GM21825 (cell line): ENCODE results near the gene LAMTOR1.

Source experiments
- ATAC-seq: cut with Tn5 transposase; IDR thresholded peaks from one replicate; pipeline ENCODE4 v1.9.1; 2021; ENCODE audit warnings: mild to moderate bottlenecking, moderate library complexity; ENCODE audit not compliant: unreplicated experiment

LAMTOR1 gene

DNA sequence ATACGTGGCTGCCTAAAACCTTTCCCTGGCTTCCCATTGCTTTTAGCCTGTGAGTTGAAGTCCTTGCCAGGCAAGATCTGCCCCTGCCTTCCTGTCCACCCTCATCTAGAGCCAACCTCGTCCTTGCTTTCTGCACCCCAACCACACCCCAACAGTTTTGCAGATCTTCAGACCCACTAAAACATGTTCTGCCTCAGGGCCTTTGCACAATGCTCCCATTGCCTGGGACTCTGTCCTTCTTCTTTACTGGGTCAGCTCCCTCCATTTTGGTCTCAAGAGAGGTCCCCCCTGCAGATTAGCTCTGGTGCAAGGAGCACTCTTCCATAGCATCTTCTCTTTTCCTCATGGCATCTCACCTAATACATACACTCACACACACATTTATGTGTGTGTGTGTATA is 17.8 kb upstream of the LAMTOR1 start:
- ATAC-seq = no peak

DNA sequence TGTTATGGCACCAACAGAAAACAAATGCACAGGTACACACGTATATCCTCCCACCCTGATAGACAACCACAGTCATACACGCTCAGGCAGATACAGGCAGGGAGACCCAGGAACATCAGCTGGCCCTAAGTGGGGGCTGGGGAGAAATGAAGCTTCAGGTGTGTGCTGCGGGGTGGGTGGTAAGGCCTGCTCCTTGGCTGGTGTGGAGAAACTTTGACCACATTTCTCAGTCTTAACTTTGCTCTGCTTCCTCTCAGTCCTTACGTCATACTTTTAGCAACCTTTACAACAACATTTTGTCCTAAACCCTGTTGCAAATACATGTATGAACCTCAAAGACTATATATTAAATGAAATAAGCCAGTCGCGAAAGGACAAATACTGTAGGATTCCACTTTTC is 16.1 kb upstream of the LAMTOR1 start:
- ATAC-seq = no peak

DNA sequence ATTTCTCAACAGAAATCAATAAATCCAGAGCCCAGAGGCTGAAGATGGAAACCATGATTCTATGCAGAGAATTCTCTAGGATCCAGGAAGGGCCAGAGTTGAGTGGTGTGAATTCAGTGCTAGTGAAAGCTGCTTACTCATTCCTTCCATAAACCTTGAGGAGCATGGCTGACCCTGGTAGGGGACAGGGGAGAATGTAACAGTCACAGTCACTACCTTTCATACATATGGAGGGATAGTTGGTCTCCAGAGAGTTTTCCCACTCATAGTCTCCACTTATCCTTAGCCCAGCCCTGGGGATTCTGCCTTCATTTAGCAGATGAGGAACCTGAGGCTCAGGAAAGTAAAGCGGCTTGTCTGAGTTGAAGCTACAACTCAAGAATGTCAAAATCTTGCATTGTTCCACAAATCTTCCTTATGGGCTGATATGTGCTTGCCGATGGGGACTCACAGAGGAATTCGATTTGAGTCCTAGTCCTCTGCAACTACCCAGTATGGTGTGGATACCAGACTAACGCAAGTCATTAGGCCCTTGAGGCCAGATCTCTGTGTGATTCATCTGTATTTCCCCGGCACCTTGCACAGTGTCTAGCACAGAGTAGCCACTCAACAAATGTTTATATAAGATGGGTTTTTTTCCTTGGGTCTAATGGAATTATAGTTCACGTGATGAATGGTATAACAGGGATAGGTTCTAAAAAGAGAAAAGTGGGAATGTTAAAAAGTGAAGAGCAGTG is 13.1 kb upstream of the LAMTOR1 start:
- ATAC-seq = no peak

DNA sequence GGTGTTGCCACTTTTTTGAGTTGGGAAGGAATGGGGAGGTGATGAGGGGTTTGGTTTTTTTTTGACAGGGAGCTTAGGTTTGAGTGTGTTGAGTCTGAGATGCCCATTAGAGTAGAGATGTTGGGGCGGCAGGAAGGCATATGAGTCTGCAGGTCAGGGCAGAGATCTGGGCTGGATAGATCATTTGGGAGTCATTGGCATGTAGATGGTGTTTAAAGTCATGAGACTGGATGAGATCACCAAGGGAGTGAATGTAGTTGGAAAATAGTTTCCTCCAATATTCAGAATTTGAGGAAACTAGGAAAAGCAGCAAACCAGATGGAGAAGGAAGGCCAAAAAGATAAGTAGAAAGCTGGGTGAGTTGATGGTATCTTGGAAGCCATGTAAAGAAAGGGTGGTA is 11.5 kb upstream of the LAMTOR1 start:
- no peak for ATAC-seq

DNA sequence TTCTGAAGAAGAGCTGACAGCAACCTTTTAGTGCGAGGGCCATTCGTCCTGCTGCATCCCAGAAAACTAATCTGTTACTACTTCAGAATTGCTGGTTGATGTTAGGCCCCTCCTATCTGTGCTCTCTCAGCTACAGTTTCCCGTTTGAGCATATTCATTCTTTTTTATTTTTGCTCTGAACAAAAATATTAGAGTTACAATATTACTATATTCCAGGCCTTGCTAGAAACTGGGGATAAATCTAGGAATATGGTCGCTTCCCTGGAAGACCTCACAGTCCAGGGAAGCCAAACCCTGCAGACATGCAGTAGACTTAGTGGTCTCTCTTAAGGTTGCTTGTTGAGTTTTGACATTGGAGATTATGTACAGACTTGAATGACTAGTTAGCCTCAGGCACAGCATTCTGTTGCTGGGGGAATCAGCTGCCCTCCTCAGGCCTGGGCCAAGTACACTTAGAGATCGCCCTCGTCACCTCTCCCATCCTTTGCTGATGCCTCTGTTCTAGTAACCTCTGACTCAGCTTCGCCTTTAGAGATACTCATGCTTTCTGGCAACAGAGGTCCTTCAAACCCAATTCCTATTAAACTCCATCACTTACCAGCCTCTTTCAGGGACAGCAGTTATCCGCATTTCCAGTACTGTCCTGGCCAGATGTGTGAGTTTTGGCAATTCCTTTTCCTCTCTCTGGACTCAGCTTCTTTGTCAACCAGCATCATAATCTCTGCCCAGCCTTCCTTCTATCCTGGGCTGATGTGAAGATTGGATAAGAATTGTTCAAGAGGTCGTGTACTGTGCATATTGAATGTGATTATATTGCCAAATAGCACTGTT is 10.1 kb upstream of the LAMTOR1 start:
- peak; percentile 1 for ATAC-seq

DNA sequence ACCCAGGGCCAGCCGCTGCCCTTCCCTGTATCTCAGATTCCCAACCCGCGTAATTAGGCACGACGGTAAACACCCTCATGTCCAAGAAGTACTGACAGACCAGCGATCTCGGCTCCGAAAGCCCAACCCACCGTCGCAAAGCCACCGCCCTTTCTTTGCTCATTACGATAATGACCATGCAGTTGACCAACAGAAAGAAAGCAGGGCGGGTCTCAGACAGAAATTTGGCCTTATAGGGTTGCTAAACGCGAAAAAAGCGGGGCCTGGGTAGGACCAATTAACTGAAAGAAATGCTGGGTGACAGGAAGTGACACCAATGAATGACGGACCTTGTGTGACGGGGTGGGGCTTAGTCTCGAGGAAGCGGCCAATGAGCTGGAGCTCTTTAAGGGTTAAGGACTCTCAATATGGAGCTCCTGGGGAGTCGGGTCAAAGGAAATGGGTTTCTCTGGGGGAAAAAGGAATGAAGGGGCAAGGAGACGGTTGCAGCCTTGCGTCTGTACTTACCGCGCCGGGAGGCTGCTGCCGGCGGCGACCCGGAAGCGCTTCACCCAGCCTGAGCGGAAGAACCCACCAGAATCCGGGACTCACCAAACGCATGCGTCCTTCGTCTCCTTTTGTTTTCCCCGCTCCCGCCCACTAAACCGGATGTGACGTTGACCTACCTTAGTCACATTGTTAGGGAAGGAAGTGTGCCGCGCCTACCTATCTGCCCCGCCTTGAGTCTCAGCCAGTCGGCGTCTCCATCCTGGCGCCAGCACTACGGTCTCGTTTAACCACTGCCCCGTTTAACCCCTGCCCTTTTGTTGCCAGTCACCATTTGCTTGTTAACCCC is 9.3 kb upstream of the LAMTOR1 start, which contains the start of gene ANAPC15:
TSS of gene ANAPC15 (minus strand) at position 553 of the 835 bp plus-strand sequence. CDS start 1,419 bp downstream, outside the sequence.
- peak; percentile 75 for ATAC-seq

DNA sequence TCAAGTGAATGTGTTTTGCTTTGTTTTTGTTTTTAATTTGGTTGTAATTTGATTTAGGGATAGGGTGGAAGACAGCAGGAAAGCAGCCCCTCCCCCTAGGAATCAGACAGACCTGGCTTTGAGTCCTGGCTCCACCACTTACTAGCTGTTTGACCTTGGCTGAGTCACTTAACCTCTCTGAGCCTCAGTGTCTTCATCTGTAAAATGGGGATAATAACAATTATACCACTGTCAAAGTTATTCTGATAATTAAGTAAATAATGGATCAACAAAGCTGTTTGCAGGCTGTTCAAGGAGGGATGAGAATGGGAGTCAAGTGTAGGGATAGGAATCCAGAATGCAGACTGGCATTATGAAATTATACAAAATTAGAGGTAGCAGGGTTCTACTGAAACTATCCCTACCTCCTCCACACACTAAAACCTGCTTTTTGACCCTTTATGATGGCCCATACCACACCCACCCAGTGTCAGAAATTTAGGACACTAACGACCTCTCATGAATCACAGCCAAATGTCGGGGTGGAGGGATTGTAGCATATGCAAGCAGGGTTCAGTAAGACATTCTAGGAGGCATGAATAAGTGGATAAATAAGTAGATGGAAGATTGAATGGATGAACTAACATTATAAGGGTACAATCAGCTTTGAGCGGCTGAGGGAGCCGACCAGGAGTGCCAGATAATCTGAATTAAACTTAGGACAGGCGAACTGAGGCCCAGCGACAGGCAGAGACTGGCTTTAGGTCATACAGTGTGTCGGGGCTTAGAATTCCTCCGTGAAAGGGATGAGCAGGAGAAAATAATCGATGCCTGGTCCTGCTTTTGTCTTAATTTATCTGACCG is 8.4 kb upstream of the LAMTOR1 start:
- no peak for ATAC-seq

DNA sequence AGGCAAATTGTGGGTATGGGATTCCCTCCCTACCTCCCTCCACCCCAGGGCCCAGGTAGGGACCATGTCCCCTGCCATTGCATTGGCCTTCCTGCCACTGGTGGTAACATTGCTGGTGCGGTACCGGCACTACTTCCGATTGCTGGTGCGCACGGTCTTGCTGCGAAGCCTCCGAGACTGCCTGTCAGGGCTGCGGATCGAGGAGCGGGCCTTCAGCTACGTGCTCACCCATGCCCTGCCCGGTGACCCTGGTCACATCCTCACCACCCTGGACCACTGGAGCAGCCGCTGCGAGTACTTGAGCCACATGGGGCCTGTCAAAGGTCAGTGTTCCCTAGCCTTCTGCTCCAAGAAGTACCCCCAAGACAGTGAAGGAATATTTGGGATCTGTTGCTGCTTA is 2.8 kb upstream of the LAMTOR1 start, which contains the start of gene TOMT:
TSS of gene TOMT (plus strand) at position 37 of the 400 bp plus-strand sequence. CDS start at position 65, 28 bp downstream.
- ATAC-seq = no peak

DNA sequence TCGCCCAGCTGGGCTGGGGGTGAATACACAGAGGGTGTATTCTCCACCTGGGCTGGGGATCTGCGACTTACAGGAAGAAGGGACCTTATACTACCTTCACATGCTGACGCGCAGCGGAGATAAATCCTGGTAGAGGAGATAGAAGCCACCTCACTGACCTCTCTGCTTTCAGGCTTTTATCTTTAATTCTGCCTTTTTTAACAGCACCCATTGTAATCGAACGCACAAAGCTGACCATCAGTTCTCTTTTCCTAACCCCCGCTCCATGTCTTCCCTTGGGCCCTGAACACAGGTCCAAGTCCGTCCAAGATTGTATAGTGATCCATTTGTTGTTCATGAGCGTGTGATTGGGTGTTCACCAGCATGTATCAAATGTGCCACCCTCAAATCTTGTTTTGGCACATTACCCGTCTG is 664 bp upstream of the LAMTOR1 start:
- ATAC-seq = no peak

DNA sequence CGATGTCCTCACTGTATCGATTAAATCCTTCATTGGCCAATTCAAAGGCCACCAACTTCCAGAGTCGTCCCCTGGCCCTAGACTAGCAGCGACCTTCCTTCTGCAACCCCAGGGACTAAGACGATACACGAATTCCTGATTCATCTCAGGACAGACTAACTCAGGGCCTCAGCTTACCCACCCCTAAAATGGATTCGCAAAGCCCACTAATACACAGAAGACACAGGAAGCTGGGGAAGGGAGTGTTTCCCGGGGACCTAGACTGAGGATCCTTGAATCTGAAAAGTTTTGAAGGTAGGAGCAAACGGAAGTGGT is 509 bp downstream of the LAMTOR1 start:
- peak; percentile 3 for ATAC-seq

DNA sequence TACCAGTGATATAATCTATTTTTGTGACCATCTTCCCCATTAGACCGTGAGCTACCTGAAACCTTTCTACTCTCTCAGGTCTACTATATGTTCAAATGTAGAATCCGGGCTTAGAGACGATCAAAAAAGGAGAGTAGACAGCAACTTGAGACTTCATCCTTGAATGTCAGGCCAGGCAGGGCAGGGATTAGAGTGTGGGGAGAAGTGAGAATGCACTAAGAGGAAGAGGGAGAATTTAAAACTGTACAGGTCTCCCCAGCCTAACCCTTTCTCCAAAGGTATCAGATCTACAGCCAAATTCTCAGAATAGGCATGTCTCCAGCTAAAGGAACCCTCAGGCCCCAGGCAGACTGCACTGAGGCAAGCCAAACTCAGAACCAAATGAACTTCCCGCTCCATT is 935 bp downstream of the LAMTOR1 start:
- no peak for ATAC-seq

DNA sequence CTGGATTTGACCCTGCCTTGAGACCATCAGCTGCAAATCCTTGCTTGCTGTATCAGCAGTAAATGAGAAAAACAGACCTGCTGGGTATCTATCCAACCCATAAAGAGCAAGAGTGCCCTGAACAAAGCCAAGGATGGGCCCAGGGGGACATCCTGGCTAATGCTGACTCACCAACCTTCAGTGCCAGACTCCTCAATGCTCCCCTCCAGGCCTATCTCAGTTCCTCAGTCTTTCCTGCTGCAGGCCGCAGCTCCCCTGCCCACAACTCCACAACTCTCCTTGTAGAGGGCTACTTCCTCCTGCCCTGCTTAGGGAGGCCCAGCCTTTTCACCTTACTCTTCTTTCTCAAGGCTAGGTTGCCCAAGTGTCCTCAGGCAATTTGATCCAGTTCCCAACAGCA is 2.6 kb downstream of the LAMTOR1 start:
- ATAC-seq = no peak

DNA sequence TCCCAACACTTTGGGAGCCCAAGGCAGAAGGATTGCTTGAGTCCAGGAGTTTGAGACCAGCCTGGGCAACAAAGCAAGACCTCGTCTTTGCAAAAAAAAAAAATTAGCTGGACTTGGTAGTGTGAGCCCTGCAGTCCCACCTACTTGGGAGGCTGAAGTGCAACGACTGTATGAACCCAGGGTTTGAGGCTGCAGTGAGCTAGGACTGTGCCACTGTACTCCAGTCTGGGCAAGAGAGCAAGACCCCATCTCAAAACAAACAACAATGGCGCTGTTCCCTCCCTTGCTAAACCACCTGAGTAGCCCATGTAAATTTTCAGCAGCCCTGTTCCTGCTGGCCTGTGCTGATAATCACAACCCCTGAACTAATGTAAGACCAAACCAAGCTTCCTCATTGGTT is 3.1 kb downstream of the LAMTOR1 start:
- ATAC-seq = no peak

DNA sequence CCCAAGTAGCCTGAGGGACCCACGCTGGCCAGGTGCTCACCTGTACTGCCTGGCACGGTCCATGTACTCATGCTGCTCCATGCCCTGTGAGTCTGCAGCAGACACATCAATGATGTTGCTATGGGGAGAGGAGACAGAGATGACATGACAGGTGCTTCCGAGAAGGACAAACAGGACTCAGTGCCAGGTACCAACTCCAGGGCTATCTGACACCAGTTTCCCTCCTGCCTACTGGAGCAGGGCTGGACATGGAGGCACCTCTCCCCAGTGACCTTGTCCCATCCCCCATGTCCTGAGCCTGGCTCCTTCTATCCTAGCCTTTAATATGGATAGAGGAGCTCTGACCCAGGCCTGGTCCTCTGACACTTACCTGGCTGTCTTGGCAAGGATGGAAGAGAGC is 4.4 kb downstream of the LAMTOR1 start:
- ATAC-seq = no peak

DNA sequence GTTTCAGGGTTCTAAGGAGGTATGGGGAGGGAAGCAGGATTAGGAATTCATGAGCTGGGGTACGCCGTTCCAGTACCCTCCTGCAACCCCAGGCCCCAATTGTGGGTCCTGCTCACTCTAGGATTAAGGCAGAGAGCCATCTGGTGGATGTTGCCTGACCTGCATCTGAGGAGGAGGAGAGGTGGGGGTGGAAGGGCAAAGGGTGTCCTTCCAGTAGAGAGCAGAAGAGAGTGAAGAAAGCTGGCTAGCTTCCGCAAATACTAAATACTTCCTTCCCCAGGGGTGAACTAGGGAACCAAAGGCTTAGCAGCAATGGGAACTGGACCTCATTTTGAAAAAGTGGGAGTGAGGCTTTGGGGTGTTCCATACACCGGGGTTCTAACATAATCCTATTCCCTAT is 11.8 kb downstream of the LAMTOR1 start:
- ATAC-seq = peak; percentile 52

DNA sequence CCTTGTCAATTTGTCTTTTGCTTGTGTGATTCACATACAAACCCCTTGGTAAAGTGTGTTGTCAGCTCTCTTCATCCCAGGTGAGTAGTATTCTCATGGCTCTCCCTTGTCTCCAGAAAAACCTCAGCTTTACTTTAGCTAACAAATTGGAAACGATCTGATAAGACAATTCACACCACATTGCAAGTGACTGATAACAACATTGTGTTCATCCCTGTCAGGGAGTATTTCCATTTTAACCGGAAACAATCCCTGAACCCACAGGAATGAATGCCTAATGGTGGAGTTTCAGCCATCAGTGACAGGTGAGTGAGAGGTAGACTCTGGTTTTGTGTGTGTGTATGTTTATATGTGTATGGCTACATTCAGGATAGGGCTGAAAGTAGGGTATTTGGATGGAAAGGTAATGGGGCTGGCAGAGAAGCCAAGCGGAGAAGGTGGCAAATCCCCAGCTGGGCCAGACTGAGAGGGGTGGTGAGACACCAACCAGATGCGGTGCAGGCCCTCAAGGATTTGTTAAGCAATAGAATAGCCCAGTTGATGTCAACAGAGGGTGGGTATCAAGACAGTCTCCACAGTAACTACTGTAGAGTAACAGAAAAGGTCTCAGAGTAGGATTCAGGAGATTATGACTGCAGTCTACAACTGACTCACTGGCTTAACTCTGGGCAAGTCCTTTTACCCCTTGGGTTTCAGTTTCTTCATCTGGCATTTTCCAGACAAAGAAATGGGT is 14.9 kb downstream of the LAMTOR1 start:
- no peak for ATAC-seq

DNA sequence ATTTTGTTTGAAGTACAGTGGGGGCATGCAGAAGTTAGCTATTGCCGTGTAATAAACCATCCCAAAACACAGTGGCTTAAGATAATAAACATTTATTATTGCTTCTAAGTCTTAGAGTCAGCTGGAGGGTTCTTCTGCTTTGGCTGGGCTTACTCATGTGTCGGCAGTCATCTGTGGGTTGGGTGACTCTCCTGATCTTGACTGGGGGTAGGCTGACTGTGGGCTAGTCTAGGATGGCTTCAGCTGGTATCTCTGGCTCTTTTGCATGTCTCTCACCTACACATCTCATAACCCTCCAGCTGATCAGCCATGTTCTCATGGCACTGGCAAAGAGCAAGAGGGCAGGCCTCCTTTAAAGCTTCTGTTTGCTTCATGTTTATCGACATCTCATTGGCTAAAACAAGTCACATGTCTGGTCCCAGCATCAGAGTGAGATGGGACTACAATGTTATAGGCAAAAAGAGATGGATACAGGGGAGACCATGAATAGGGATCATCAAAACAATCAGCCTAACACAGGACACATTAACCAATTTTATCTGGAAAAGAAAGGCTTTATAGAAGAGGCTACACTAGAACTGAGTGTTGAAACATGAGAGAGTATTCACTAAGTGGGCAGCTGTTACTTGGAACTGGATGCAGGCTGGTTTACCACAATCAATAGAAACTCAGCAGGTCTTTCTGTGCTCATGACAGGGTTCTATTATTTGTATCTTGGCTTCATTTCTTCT is 17.3 kb downstream of the LAMTOR1 start:
- ATAC-seq = no peak

DNA sequence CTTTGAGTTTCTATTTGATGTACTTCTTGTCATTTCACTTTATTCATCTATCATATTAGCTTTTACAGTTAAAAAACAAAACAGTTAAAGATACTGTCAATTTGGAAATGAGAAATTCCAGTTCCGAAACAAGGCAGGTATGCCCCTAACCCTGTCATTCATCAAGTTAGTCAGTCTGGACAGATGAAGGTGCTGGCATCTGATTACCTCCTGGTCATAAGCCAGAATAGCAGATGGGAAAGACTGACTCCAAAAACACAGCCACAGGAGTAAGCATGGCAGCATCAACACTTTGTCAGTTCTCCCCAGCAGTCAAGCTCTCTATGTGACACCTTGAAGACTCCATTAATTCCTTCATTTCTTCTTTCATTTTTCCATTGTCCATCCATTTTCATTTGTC is 18.1 kb downstream of the LAMTOR1 start:
- no peak for ATAC-seq

DNA sequence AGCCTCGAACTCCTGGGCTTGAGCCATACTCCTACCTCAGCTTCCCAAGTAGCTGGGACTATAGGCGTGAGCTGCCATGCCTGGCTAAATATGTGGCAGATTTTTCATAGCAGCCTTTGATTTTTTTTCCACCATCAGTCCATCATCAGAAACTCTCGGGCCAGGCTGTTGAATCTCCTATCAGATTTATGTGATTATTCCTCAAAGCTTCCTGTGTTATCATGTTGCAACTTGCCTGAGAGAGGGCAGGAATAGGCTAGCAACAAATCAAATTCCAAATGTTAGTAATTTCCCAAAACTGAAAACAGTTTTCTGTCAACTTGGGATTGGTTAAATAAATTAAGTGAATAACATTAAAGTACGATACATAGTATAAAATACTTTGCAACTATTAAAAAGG is 19.0 kb downstream of the LAMTOR1 start:
- no peak for ATAC-seq
